ENCODE measurements around the gene RGS7. TPM values are rescaled to one million over a fixed set of nuclear protein-coding genes. Genes with fewer than 3 reads are reported as not detected.
"Not testable (repeated sequence)": the region's sequence is repeated elsewhere in the genome, so short reads cannot be mapped to it uniquely, and the experiment has no call there.

The RGS7 gene
- total and polyA plus RNA-seq, 7 experiments from 2014 or later, result not detected

- ATAC-seq, result not testable (repeated sequence)
These were observed 191.7 kb downstream of the RGS7 start for GRCh38 chr1:241165256-241165655.

GRCh38 chr1:241163363-241163762, 193.6 kb downstream of the RGS7 start:
- Mint-ChIP-seq H3K36me3 (no peaks in the 10 kb centered on the region), H3K4me1 (no peaks in the 10 kb centered on the region), H3K4me3 (no peak overlapping the region), H3K27me3 (no peaks in the 10 kb centered on the region), H3K9me3 (peaks cover 4 to 23% (median 14%) of the 10 kb centered on the region in 11 donors), H3K27ac (no peak overlapping the region)
- Histone ChIP-seq H3K4me1 (ENCODE audit: control insufficient read depth in 2 of 2, insufficient read depth in 2 of 2, low read length in 2 of 2) (no peaks in the 10 kb centered on the region), H3K36me3 (ENCODE audit: control insufficient read depth in 2 of 3, insufficient read depth in 3 of 3, low read length in 3 of 3) (no peaks in the 10 kb centered on the region), H3K27me3 (ENCODE audit: control insufficient read depth in 2 of 2, insufficient read depth in 2 of 2, low read length in 2 of 2) (no peaks in the 10 kb centered on the region), H3K27ac (ENCODE audit: low read depth, low read length) (no peak overlapping the region), H3K4me3 (ENCODE audit: low read length) (no peak overlapping the region), H3K9me3 (ENCODE audit: control insufficient read depth in 2 of 3, low read length in 3 of 3) (no peaks in the 10 kb centered on the region)
- ChIA-PET CTCF (no interaction called here), POLR2A (no interaction called here)
- no peak for ATAC-seq
- intact Hi-C loops (cut with micrococcal nuclease), result no loop called here
- DNase-seq, result no peak

More at GRCh38 chr1:241165256-241165655, 191.7 kb downstream of the RGS7 start:
- H3K27me3 Mint-ChIP-seq; CTCF ChIA-PET; POLR2A ChIA-PET; intact Hi-C loops (cut with micrococcal nuclease); H3K27ac Mint-ChIP-seq; H3K27ac ChIP-seq (ENCODE audit: low read depth, low read length); H3K4me3 ChIP-seq (ENCODE audit: low read length); H3K9me3 ChIP-seq (ENCODE audit: control insufficient read depth in 2 of 3, low read length in 3 of 3); H3K27me3 ChIP-seq (ENCODE audit: control insufficient read depth in 2 of 2, insufficient read depth in 2 of 2, low read length in 2 of 2); H3K4me1 ChIP-seq (ENCODE audit: control insufficient read depth in 2 of 2, insufficient read depth in 2 of 2, low read length in 2 of 2); H3K4me1 Mint-ChIP-seq; H3K36me3 Mint-ChIP-seq; H3K36me3 ChIP-seq (ENCODE audit: control insufficient read depth in 2 of 3, insufficient read depth in 3 of 3, low read length in 3 of 3); H3K4me3 Mint-ChIP-seq; DNase-seq: not testable (repeated sequence)
- peaks cover 3 to 18% (median 8%) of the 10 kb centered on the region in 11 donors for H3K9me3 Mint-ChIP-seq

GRCh38 chr1:241161188-241161689, 195.8 kb downstream of the RGS7 start:
- no peak overlapping the region for H3K27ac ChIP-seq (ENCODE audit: low read depth, low read length)
- intact Hi-C loops (cut with micrococcal nuclease), result no loop called here
- ChIA-PET POLR2A (no interaction called here), CTCF (no interaction called here)
- H3K36me3 ChIP-seq (ENCODE audit: control insufficient read depth in 2 of 3, insufficient read depth in 3 of 3, low read length in 3 of 3), result no peaks in the 10 kb centered on the region
- H3K27ac Mint-ChIP-seq, result no peak overlapping the region
- H3K36me3 Mint-ChIP-seq, result no peaks in the 10 kb centered on the region
- H3K27me3 Mint-ChIP-seq, result no peaks in the 10 kb centered on the region
- H3K9me3 Mint-ChIP-seq, result peaks cover 3 to 17% (median 8%) of the 10 kb centered on the region in 11 donors
- H3K4me3 ChIP-seq (ENCODE audit: low read length), result no peak overlapping the region
- no peaks in the 10 kb centered on the region for H3K9me3 ChIP-seq (ENCODE audit: control insufficient read depth in 2 of 3, low read length in 3 of 3)
- DNase-seq (no peak), ATAC-seq (no peak)
- H3K27me3 ChIP-seq (ENCODE audit: control insufficient read depth in 2 of 2, insufficient read depth in 2 of 2, low read length in 2 of 2), result no peaks in the 10 kb centered on the region
- no peaks in the 10 kb centered on the region for H3K4me1 ChIP-seq (ENCODE audit: control insufficient read depth in 2 of 2, insufficient read depth in 2 of 2, low read length in 2 of 2)
- no peak overlapping the region for H3K4me3 Mint-ChIP-seq
- no peaks in the 10 kb centered on the region for H3K4me1 Mint-ChIP-seq

DNA sequence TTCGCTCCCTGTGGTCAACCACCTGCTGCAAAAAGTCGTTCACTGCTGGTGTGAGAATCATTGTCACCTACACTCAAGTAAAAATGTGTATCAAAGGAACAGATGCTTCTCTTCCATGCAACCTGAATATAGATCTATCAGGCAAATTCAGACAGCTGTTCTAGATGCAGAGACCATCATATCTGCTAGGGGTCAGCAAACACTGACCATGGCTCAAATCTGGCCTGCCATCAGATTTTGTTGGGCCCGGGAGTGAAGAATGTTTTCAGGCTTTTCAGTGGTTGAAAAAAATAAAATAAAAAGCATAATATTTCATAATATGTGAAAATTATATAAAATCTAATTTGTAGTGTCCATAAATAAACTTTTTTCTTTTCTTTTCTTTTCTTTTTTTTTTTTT, 199.6 kb downstream of the RGS7 start:
- Histone ChIP-seq H3K9me3 (ENCODE audit: control insufficient read depth in 2 of 3, low read length in 3 of 3) (no peaks in the 10 kb centered on the region), H3K27ac (ENCODE audit: low read depth, low read length) (no peak overlapping the region), H3K4me3 (ENCODE audit: low read length) (no peak overlapping the region), H3K4me1 (ENCODE audit: control insufficient read depth in 2 of 2, insufficient read depth in 2 of 2, low read length in 2 of 2) (no peaks in the 10 kb centered on the region), H3K36me3 (ENCODE audit: control insufficient read depth in 2 of 3, insufficient read depth in 3 of 3, low read length in 3 of 3) (no peaks in the 10 kb centered on the region), H3K27me3 (ENCODE audit: control insufficient read depth in 2 of 2, insufficient read depth in 2 of 2, low read length in 2 of 2) (no peaks in the 10 kb centered on the region)
- DNase-seq (no peak), ATAC-seq (no peak)
- ChIA-PET POLR2A (no interaction called here), CTCF (no interaction called here)
- no peak overlapping the region for H3K4me3 Mint-ChIP-seq
- no peaks in the 10 kb centered on the region for H3K27me3 Mint-ChIP-seq
- intact Hi-C loops (cut with micrococcal nuclease), result no loop called here
- H3K36me3 Mint-ChIP-seq, result no peaks in the 10 kb centered on the region
- peaks cover 0 to 19% (median 4%) of the 10 kb centered on the region in 11 donors for H3K9me3 Mint-ChIP-seq
- no peak overlapping the region for H3K27ac Mint-ChIP-seq
- H3K4me1 Mint-ChIP-seq, result no peaks in the 10 kb centered on the region

DNA sequence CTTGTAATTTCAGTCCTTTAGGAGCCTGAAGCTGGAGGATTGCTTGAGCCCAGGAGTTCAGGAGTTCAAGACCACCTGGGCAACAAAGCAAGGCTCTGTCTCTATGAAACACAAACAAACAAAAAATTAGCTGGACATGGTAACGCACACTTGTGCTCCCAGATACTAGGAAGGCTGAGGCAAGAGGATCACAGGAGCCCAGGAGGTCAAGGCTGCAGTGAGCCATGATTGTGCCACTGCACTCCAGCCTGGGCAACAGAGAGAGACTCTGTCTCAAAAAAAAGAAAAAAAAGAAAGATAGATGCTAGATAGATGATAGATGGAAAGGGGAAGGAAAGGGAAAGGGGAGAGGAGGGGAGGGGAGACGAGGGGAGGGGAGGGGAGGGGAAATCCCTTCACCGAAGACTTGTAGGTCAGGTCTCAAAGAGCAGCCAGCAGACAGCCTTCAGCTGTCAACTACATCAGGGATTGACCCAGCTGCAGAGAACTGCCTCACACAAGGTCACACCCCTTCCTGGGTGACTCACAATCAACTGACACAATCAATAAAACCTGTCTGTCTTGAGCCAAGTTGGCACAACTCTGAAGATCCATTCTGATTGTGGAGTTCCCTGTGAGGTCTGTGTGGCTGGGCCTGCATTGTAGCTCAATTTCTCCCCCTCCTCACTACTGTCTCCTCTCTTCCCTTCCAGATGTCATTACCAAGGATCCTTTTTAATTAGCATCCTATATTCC, 200.6 kb downstream of the RGS7 start:
- DNase-seq (no peak), ATAC-seq (no peak)
- H3K4me1 Mint-ChIP-seq, result no peaks in the 10 kb centered on the region
- H3K27me3 ChIP-seq (ENCODE audit: control insufficient read depth in 2 of 2, insufficient read depth in 2 of 2, low read length in 2 of 2), result no peaks in the 10 kb centered on the region
- no peak overlapping the region for H3K27ac Mint-ChIP-seq
- no peak overlapping the region for H3K4me3 Mint-ChIP-seq
- H3K27ac ChIP-seq (ENCODE audit: low read depth, low read length), result no peak overlapping the region
- ChIA-PET POLR2A (no interaction called here), CTCF (no interaction called here)
- H3K36me3 Mint-ChIP-seq, result no peaks in the 10 kb centered on the region
- H3K27me3 Mint-ChIP-seq, result no peaks in the 10 kb centered on the region
- intact Hi-C loops (cut with micrococcal nuclease), result no loop called here
- no peaks in the 10 kb centered on the region for H3K4me1 ChIP-seq (ENCODE audit: control insufficient read depth in 2 of 2, insufficient read depth in 2 of 2, low read length in 2 of 2)
- H3K9me3 Mint-ChIP-seq, result peaks cover 0 to 22% (median 4%) of the 10 kb centered on the region in 11 donors
- no peak overlapping the region for H3K4me3 ChIP-seq (ENCODE audit: low read length)
- H3K9me3 ChIP-seq (ENCODE audit: control insufficient read depth in 2 of 3, low read length in 3 of 3), result no peaks in the 10 kb centered on the region
- H3K36me3 ChIP-seq (ENCODE audit: control insufficient read depth in 2 of 3, insufficient read depth in 3 of 3, low read length in 3 of 3), result no peaks in the 10 kb centered on the region

DNA sequence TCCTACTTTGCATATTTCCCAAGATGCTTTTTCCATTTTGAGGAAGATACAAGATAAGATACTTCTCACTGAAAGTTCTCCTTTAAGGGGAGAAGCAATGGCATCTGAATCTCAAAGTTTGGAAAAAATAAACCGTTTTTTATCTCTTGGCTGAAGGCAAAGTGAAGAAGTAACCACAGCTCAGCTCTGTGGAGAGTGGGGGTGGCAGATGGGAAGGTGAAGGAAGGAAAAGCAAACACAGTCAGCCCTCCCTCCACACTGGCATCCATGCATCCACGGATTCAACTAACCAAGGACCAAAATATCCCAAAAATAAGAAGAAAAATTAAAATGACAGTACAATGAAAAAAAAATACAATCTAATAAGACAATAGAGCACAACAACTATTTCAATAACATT, 211.1 kb downstream of the RGS7 start:
- H3K4me3 Mint-ChIP-seq, result no peak overlapping the region
- ATAC-seq (no peak), DNase-seq (no peak)
- H3K27ac Mint-ChIP-seq, result no peak overlapping the region
- H3K4me1 Mint-ChIP-seq, result no peaks in the 10 kb centered on the region
- CTCF ChIA-PET, result no interaction called here
- no peak overlapping the region for H3K4me3 ChIP-seq (ENCODE audit: low read length)
- H3K9me3 Mint-ChIP-seq, result peaks cover 2 to 20% (median 6%) of the 10 kb centered on the region in 11 donors
- H3K9me3 ChIP-seq (ENCODE audit: control insufficient read depth in 2 of 3, low read length in 3 of 3), result no peaks in the 10 kb centered on the region
- intact Hi-C loops (cut with micrococcal nuclease), result no loop called here
- no peaks in the 10 kb centered on the region for H3K27me3 ChIP-seq (ENCODE audit: control insufficient read depth in 2 of 2, insufficient read depth in 2 of 2, low read length in 2 of 2)
- H3K27me3 Mint-ChIP-seq, result no peaks in the 10 kb centered on the region
- POLR2A ChIA-PET, result no interaction called here
- H3K4me1 ChIP-seq (ENCODE audit: control insufficient read depth in 2 of 2, insufficient read depth in 2 of 2, low read length in 2 of 2), result no peaks in the 10 kb centered on the region
- no peaks in the 10 kb centered on the region for H3K36me3 ChIP-seq (ENCODE audit: control insufficient read depth in 2 of 3, insufficient read depth in 3 of 3, low read length in 3 of 3)
- H3K36me3 Mint-ChIP-seq, result no peaks in the 10 kb centered on the region
- H3K27ac ChIP-seq (ENCODE audit: low read depth, low read length), result no peak overlapping the region

DNA sequence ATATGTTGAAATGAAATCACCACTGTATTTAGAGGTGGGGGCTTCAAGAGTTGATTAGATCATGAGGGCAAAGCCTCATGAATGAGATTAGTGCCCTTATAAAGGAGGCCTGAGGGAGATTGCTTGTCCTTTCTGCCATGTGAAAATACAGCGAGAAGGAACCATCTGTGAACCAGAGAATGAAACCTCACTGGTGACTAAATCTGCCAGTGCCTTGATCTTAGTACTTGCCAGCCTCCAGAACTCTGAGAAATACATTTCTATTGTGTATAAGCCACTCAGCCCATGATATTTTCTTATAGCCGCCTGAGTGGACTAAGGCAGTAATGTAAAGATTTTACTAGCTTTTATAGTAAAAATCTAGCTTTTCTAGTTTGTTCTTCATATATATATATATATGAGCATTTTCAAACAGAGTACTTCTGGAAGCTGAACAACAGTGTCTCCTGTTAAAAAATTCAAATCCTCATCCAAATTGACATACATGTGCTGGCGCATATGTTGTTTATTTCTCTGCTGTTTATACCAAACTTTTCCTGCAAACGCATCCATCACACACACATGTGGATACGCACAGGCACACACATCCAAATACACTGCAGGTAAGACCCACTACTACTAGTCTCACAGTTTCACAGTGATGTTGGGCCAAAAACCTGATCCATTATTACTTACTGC, 213.1 kb downstream of the RGS7 start:
- intact Hi-C loops (cut with micrococcal nuclease), result no loop called here
- no peak for ATAC-seq
- Histone ChIP-seq H3K36me3 (ENCODE audit: control insufficient read depth in 2 of 3, insufficient read depth in 3 of 3, low read length in 3 of 3) (no peaks in the 10 kb centered on the region), H3K4me1 (ENCODE audit: control insufficient read depth in 2 of 2, insufficient read depth in 2 of 2, low read length in 2 of 2) (no peaks in the 10 kb centered on the region), H3K9me3 (ENCODE audit: control insufficient read depth in 2 of 3, low read length in 3 of 3) (no peaks in the 10 kb centered on the region), H3K4me3 (ENCODE audit: low read length) (no peak overlapping the region), H3K27ac (ENCODE audit: low read depth, low read length) (no peak overlapping the region), H3K27me3 (ENCODE audit: control insufficient read depth in 2 of 2, insufficient read depth in 2 of 2, low read length in 2 of 2) (no peaks in the 10 kb centered on the region)
- Mint-ChIP-seq H3K27me3 (no peaks in the 10 kb centered on the region), H3K4me1 (no peaks in the 10 kb centered on the region), H3K4me3 (no peak overlapping the region), H3K36me3 (no peaks in the 10 kb centered on the region), H3K27ac (no peak overlapping the region), H3K9me3 (peaks cover 2 to 20% (median 7%) of the 10 kb centered on the region in 11 donors)
- POLR2A ChIA-PET, result no interaction called here
- no peak for DNase-seq
- CTCF ChIA-PET, result no interaction called here

All from naive thymus-derived CD4-positive, alpha-beta T cell (primary cell).